Stimulated activated CD4-positive, alpha-beta T cell treated with anti-CD3 and anti-CD28 coated beads, Interleukin-2, amount 100 ng/mL, for 48 hours (primary cell): ENCODE results near the gene FAM124A.

Source experiments
- DNase-seq, 2 donors: peaks; one replicate each; pipeline ENCODE4 v3.0.0-alpha.2; 2020

Gene FAM124A

DNA sequence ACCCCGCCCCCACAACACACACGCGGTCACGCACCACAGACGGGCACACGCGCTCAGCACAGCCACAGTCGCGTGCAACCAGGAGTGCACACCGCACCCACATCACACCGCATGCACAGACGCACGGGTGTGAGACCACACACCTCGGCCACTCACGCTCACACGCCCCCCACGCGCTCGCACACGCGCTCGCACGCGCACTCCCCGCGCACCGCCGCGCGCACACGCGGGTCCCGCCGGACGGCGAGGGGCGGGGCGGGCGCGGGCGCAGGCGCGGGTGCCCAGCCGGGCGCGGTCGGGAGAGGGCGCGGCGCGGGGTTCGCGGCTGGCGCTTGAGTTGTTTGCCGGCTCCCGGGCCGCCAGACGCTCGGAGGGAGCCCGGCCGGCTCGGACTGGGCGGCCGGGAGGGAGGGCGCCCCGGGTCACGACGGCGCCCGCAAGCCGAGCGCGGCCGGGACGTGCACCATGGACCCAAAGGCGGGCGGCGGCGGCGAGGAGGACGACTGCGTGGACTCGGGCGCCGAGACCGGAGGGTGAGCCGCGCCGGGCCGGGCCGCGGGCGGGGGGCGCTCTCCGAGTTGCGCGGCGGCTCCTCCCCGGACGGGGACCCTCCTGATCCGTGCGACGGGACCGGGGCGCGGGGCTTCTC is at the start of gene FAM124A:
Gene FAM124A, plus strand, starts transcription at position 362 of the 649 bp plus-strand sequence. Its CDS starts 104 bp downstream, at position 466.
- DNase-seq, result peak; percentile 47 to 64

- no peak for DNase-seq
These were observed 47.2 kb upstream of the FAM124A start for GRCh38 chr13:51175021-51175420.

GRCh38 chr13:51175639-51176038 is 46.6 kb upstream of the FAM124A start:
- DNase-seq, result no peak

GRCh38 chr13:51177188-51177587 is 45.0 kb upstream of the FAM124A start:
- DNase-seq, result no peak

DNA sequence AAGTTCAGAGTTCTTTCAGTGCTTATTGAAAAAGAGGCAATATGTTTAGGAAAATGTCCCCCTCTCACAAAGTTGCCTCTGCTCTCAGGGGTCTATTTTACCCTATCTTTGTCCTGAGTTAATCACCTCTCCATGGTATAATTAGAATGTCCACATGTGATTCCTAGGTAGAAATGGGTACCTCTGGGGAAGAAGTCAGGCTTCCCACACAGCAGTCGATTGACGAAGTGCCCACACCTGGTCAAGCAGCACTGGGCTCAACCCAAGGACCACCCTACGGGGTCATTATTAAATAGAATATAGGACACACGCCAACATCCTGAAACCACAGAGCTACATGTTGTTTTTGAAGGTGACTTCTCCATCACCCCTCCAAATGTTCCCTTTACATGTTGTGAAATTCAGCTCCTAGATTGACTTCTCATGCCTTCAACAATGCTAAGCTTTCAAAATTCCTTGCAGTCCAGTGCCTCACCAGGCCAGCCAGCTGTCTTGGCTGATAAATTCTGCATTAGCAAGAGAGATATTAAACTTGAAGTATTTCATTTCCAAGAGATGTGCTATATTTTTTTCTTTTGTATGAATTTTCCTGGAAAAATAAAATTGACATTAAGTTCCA is 43.6 kb upstream of the FAM124A start:
- DNase-seq, result no peak

- DNase-seq, result no peak
These were observed 42.7 kb upstream of the FAM124A start for GRCh38 chr13:51179432-51179971.

DNA sequence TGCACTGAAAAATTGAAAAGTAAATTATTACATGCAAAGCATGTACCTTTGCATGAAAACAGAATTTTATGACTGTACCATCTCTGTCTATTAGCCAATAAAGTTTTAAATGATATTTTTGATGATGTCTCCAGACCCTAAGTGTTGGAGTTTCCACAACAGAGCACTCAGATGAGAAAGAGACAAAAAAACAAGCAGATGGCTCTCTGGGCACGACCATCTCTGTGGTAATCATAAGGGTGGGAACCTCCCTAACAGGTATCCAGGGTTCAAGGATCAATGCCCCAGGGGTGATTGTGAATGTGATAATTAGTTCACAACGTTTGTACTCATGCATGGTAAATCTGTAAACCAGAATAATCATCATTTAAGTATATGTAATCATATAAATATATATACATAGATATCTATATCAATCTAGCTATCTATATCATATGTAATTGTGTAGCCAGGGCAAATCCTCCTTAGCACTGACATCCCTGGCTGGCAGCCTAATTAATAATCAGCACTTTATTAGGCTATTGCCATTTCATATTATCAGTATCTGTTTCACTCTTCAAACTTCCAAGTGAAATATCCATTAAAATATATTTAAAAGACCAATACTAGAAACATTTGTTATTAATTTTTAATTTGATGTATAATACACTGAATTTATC is 41.2 kb upstream of the FAM124A start:
- no peak for DNase-seq

- no peak for DNase-seq
These were observed 40.3 kb upstream of the FAM124A start for GRCh38 chr13:51181786-51182383.

- DNase-seq, result no peak
These were observed 30.5 kb upstream of the FAM124A start for GRCh38 chr13:51191743-51192142.

DNA sequence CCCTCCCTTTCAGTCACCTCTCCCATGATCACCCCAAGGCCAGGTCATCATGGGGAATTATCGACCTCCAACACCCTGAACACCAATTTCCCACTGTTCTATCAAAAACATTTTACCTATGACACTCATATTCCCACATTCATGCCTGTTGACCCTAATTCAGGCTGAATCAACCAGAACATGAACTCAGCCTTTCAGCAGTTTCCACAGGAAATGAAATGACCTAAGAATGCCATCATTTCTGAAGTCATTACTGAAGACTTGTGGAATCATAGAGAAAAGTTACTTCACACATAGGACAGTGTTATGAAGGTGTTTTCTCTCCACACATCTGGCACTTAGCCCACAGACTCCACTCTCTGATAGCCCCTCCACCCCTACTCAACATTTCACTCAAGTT is 29.9 kb upstream of the FAM124A start:
- DNase-seq, result no peak

- DNase-seq, result no peak
These were observed 28.8 kb upstream of the FAM124A start for GRCh38 chr13:51193387-51193786.

- DNase-seq, result no peak
These were observed 27.3 kb upstream of the FAM124A start for GRCh38 chr13:51194942-51195341.

- no peak for DNase-seq
These were observed 20.3 kb upstream of the FAM124A start for GRCh38 chr13:51201886-51202285.

DNA sequence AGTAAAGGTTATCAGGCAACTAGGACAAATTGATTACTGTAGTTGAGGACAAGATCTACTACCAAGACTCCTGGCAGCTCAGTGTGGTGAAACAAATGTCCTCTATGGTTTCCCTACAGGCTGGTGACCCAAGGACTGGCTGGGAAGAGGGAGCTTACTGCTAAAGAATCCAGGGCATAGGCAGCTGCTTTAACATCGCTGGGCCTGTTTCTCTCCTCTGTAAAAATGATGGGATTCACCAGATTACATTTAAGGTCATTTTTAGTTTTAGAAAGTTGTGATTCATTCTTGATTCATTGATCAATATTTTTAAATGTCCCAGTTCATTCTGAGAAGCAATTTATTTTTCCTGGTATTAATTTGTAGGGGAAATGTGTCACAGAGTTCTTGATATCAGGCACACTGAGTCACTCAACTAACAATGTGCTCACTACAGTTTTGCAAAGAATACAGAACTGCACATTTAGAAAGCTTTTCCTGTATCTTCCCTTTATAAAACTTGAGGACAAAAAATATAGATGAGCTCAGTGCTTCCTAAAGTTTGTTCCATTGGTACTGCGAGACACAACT is 19.6 kb upstream of the FAM124A start:
- DNase-seq, result no peak

DNA sequence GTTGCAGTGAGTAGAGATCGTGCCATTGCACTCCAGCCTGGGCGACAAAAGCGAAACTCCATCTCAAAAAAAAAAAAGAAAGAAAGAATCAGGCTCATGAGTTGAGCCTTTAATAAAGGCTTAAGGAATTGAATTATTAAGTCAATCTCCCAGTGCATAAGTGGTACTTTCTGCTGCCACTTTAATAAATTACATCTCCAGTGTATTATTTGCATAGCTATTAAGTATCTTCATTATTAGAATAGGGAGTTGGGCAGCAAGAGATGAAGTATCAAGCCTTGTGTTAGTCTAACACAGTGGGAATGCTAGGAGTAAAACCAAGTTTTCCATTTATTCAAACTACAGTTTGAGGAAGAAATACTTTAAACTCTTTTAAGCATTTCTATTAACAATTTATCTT is 15.6 kb upstream of the FAM124A start:
- no peak for DNase-seq

DNA sequence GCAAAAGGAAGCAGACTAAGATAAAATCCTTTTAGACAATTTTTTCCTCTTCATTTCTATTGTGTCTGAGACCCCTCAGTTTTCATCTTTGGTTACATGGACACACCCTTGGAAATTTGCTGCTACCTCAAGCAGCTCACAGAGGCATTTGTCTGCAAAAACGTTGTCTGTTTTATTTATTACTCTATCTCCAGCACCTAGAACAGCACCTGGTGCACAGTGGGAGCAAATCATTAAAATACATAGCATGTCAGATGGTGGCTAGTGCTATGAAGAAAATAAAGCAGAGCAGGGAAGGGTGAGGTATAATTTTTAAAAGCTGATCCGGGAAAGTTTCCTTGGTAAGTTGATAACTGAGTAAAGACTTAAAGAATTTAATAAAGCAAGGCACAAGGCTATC is 14.3 kb upstream of the FAM124A start:
- no peak for DNase-seq

DNA sequence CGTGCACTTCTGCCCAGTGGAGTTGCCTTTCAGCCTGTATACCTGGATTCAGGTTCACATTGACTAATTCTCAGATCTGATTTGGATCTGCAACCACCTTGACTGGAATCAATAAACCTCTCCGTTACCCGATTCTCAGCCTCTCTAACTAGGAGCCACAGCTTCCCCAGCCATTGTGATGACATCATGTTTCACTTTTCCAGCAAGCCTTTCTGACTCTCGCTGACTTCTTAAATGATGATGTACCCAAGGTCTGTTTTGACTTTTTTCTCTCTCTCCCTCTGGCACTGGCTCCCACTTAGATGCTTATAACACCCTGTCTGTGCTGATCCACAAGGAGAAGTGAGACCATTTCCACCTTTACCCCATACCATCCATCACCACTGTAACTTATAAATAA is 13.5 kb upstream of the FAM124A start:
- no peak for DNase-seq

DNA sequence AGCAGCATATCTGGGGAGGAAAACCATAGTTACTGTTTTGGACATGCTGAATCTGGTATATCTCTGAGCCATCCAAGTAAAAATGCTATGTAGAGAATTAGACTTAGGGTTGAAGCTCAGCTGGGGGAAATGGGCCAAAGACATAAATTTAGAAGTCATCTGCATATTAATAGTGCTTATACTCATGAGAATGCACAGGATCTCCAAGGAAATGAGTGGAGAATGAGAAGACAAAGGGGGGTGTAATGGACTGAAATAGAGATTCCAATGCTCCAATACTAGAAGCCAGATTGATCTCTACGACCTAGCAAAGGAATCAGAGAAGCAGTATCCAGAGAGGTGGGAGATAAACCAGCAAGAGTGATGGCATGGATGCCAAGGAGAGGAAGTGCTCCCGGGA is 10.3 kb upstream of the FAM124A start:
- no peak for DNase-seq

- no peak for DNase-seq
These were observed 9.4 kb upstream of the FAM124A start for GRCh38 chr13:51212758-51213157.

DNA sequence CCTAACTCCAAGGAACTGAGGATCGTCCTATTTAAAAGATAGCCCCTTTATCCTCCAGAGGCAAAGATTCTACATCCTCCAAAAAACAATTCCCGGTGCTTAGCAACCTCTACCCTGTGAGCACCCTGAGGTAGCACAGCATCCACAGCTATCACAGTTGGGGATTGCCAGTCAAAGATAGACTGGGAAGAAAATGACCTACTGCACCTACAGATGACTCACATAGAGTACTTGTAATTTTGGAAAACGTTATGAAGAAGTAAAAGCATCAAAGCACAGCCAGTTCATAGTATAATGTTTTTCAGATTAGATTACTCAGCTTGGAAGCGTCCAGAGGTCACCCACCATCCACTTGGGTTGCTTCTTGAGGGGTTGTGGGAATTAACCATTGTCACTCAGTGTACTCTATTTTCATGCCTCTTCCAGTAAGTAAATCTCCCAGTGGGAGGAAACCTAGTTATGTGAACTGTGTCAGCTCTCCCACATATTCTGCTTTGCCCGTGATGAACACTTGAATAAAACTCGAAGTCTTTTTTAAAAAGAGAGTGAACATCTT is 8.9 kb upstream of the FAM124A start:
- no peak for DNase-seq

DNA sequence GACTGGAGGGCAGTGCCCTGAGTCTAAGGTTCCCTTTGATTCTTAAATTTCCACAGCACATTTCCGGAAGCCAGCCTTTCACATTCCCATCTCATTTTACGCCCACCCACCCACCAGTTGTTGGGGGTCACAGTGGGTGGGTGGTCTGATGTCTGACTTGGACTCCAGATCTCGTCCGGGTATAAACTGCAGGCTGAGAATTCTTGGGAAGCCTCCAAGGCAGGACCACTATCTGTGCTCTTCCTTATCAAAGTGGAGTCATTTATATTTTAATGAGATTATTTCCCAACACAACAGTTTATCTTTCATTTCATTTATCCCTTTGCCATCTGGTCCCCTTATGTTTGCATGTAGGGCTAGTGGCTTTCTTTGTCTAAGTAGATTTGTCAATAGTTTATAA is 3.6 kb upstream of the FAM124A start:
- DNase-seq, result no peak

DNA sequence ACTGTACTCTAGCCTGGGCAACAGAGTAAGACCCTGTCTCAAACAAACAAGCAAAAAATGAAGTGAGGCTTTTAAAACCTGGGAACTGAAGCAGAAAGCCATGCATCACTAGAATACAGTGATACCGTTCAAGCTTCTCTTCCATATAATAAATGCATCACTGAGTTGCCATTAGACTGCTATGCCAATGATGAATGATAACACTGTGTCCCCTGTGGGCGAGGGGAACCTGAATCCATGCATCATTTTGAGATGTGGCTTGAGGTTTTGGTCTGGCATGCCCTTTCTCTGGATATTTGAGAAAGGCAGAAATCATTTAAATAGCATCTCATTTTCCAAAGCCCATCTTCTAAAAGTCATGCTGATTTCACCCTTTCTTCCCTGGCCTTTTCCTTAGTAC is 1.5 kb upstream of the FAM124A start:
- DNase-seq, result no peak

DNA sequence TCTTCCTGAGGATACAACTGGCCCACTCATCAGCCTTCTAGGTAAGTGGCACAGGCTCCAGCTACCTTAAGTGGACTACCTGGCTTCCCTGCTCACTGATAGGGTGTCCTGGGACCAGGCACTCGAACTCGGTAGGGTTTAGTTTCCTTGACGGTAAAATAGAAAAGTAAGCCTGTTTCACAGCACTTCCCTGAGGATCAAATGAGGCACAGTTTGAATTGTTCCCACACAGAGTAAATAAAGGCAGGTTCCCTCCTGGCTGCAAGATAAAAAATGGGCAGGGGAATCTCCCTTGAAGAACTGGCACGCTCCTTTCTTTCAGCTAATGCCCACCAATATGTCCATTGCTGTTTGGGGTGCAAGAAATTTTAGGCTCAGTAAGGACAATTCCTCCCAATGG is 1.1 kb upstream of the FAM124A start:
- DNase-seq, result no peak
